Parathyroid adenoma (tissue), 2 donors: ENCODE measurements around the gene KLK3.

Experiments
- H2AFZ ChIP-seq: fragments of 300-600 bp; sonication (generic); one replicate; pipeline ENCODE4 v1.7.0; 2017; ENCODE audit warnings: antibody characterized with exemption, mild to moderate bottlenecking
- H3K27ac ChIP-seq: fragments of 300-600 bp; sonication (generic); one replicate; pipeline ENCODE4 v1.7.0; 2017
- H3K27me3 ChIP-seq: fragments of 300-600 bp; sonication (generic); one replicate; pipeline ENCODE4 v1.7.0; 2017; ENCODE audit warnings: low read length; ENCODE audit not compliant: control insufficient read depth, insufficient read depth
- H3K36me3 ChIP-seq: fragments of 300-600 bp; sonication (generic); one replicate; pipeline ENCODE4 v1.7.0; 2017; ENCODE audit warnings: low read length; ENCODE audit not compliant: control insufficient read depth, insufficient read depth
- H3K4me1 ChIP-seq: fragments of 300-600 bp; sonication (generic); one replicate; pipeline ENCODE4 v1.7.0; 2017; ENCODE audit warnings: control low read depth
- H3K4me2 ChIP-seq: fragments of 300-600 bp; sonication (generic); one replicate; pipeline ENCODE4 v1.7.0; 2017; ENCODE audit warnings: low read length
- H3K4me3 ChIP-seq: fragments of 300-600 bp; sonication (generic); one replicate; pipeline ENCODE4 v1.7.0; 2017; ENCODE audit warnings: low read depth, low read length
- H3K79me2 ChIP-seq: fragments of 300-600 bp; sonication (generic); one replicate; pipeline ENCODE4 v1.7.0; 2017; ENCODE audit warnings: control low read depth
- H3K9ac ChIP-seq: fragments of 300-600 bp; sonication (generic); one replicate; pipeline ENCODE4 v1.7.0; 2017; ENCODE audit warnings: mild to moderate bottlenecking
- H3K9me3 ChIP-seq: fragments of 300-600 bp; sonication (generic); one replicate; pipeline ENCODE4 v1.7.0; 2017; ENCODE audit warnings: low read length; ENCODE audit not compliant: control insufficient read depth
- CTCF ChIP-seq: fragments of 300-600 bp; sonication (generic); IDR thresholded peaks from one replicate; pipeline ENCODE4 v1.7.0; 2017; ENCODE audit warnings: antibody characterized with exemption, mild to moderate bottlenecking
- donor health status: primary hyperparathyroidism.

Gene KLK3

GRCh38 chr19:50822661-50823208 lies 32.0 kb upstream of the KLK3 start:
- Histone ChIP-seq H3K4me3 (no peak overlapping the region), H3K27ac (no peak overlapping the region), H3K9ac (no peak overlapping the region), H3K79me2 (no peaks in the 10 kb centered on the region), H3K27me3 (peaks cover 3% of the 10 kb centered on the region), H3K4me1 (no peaks in the 10 kb centered on the region), H3K36me3 (no peaks in the 10 kb centered on the region), H2AFZ (no peak overlapping the region), H3K4me2 (no peak overlapping the region), H3K9me3 (no peaks in the 10 kb centered on the region)
- no peak for TF ChIP-seq CTCF

- H3K9me3 ChIP-seq: no peaks in the 10 kb centered on the region
- H3K4me2 ChIP-seq: no peak within 1 kb of the TSS
- peaks cover 3% of the 10 kb centered on the region for H3K27me3 ChIP-seq
- H3K36me3 ChIP-seq: no peaks in the 10 kb centered on the region
- H3K4me1 ChIP-seq: no peaks in the 10 kb centered on the region
- H3K27ac ChIP-seq: no peak within 1 kb of the TSS
- H3K4me3 ChIP-seq: no peak within 1 kb of the TSS
- H3K9ac ChIP-seq: no peak within 1 kb of the TSS
- no peak within 1 kb of the TSS for H2AFZ ChIP-seq
- H3K79me2 ChIP-seq: no peaks in the 10 kb centered on the region
- no peak for TF ChIP-seq CTCF
Observed at GRCh38 chr19:50823389-50824042, 31.2 kb upstream of the KLK3 start, which contains the start of gene KLK1. Gene KLK1, minus strand, starts transcription at chr19:50823787. Its CDS starts 39 bp downstream, at chr19:50823748.

- no peaks in the 10 kb centered on the region for H3K9me3 ChIP-seq
- no peak overlapping the region for H2AFZ ChIP-seq
- H3K36me3 ChIP-seq: no peaks in the 10 kb centered on the region
- no peaks in the 10 kb centered on the region for H3K79me2 ChIP-seq
- TF ChIP-seq CTCF: no peak
- no peak overlapping the region for H3K9ac ChIP-seq
- no peaks in the 10 kb centered on the region for H3K4me1 ChIP-seq
- no peaks in the 10 kb centered on the region for H3K27me3 ChIP-seq
- H3K4me2 ChIP-seq: no peak overlapping the region
- no peak overlapping the region for H3K4me3 ChIP-seq
- no peak overlapping the region for H3K27ac ChIP-seq
Observed at GRCh38 chr19:50826492-50827240, 28.0 kb upstream of the KLK3 start.

- Histone ChIP-seq H3K9ac (no peak overlapping the region), H3K79me2 (no peaks in the 10 kb centered on the region), H3K4me2 (no peak overlapping the region), H3K27me3 (no peaks in the 10 kb centered on the region), H2AFZ (no peak overlapping the region), H3K4me1 (no peaks in the 10 kb centered on the region), H3K36me3 (no peaks in the 10 kb centered on the region), H3K9me3 (no peaks in the 10 kb centered on the region), H3K27ac (no peak overlapping the region), H3K4me3 (no peak overlapping the region)
- TF ChIP-seq CTCF: no peak
Observed at GRCh38 chr19:50827476-50827875, 27.2 kb upstream of the KLK3 start.
